ENCODE measurements around the gene ABHD14A. TPM values are rescaled to one million over a fixed set of nuclear protein-coding genes. Genes with fewer than 3 reads are reported as not detected.
A peak's percentile ranks its signal among the peaks of the same experiment; 100 is the strongest.

Gene ABHD14A
- polyA plus RNA-seq, 2 of the 4 experiments (the other 2 are of a cell fraction): 6.3 to 9.5 TPM

DNA sequence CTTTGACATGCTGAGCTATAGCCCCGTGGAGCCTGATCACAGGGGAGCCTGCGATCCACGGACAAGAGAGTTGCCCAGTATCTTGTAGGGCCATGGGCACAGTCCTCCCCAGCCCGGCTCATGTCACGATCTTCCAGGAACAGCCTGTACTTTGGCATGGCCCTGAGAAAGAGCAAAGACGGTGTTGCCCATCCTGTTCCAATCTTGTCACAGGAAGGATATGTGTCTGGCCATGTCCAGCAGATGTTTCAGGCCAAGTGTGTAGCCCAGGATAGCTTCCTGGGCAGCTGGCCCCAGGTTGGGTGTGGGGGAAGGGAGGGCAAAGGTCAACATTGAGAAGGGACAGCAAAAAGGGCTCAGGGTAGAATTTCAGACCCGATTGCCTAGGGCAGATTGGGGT, 37.8 kb downstream of the ABHD14A start:
- Histone ChIP-seq H3K4me2 (no peak overlapping the region), H3K4me1 (no peaks in the 10 kb centered on the region), H3K27ac (no peak overlapping the region), H3K4me3 (no peak overlapping the region), H3K9me3 (no peaks in the 10 kb centered on the region)
- DNase-seq (ENCODE audit: low read depth in 1 of 2, low spot score in 1 of 2) (no peak), FAIRE-seq (no peak), ATAC-seq (no peak)
- WGBS (ENCODE audit: missing lambda C conversion rate): 72% methylated on average over 5 of the region's 7 CpGs
- CTCF ChIA-PET: interaction anchor here (0.8 to 10.8 kb wide), 7 partner anchors 9 to 218 kb away, joined by 3 to 96 read pairs (median 5); no protein-coding TSS in a partner anchor
- TF ChIP-seq, protein P1, sequence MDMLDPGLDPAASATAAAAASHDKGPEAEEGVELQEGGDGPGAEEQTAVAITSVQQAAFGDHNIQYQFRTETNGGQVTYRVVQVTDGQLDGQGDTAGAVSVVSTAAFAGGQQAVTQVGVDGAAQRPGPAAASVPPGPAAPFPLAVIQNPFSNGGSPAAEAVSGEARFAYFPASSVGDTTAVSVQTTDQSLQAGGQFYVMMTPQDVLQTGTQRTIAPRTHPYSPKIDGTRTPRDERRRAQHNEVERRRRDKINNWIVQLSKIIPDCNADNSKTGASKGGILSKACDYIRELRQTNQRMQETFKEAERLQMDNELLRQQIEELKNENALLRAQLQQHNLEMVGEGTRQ (IDR thresholded peaks at IDR 0.05): no peak
- TF ChIP-seq HES2 (IDR thresholded peaks at IDR 0.05): no peak
- no peak for TF ChIP-seq KDM5A (IDR thresholded peaks at IDR 0.05)
- TF ChIP-seq BHLHE40 (IDR thresholded peaks at IDR 0.05; ENCODE audit: low read depth, low read length): no peak
- POLR2A ChIA-PET: interaction anchor here (0.6 kb wide), 1 partner anchor 497 kb away, joined by 5 read pairs; no protein-coding TSS in a partner anchor

GRCh38 chr3:52013802-52014598, 39.1 kb downstream of the ABHD14A start:
- TF ChIP-seq HES2 (IDR thresholded peaks at IDR 0.05): no peak
- no peak for TF ChIP-seq PHF8 (IDR thresholded peaks at IDR 0.05; ENCODE audit: borderline replicate concordance, low read depth)
- no peak for TF ChIP-seq TP53 (CRISPR knock-in tag; IDR thresholded peaks at IDR 0.05)
- no peak for TF ChIP-seq POLR2A (IDR thresholded peaks at IDR 0.05; ENCODE audit: low read length)
- TF ChIP-seq ZFP36 (IDR thresholded peaks at IDR 0.05; ENCODE audit: borderline replicate concordance, partially characterized antibody): no peak
- FAIRE-seq: no peak
- Histone ChIP-seq H3K9me3 (no peaks in the 10 kb centered on the region), H3K4me1 (no peaks in the 10 kb centered on the region), H3K27ac (no peak overlapping the region), H3K4me2 (no peak overlapping the region), H3K4me3 (no peak overlapping the region)
- WGBS (ENCODE audit: missing lambda C conversion rate): 51% methylated on average over 4 of the region's 6 CpGs
- ATAC-seq: peak; percentile 54 to 75; a peak in 4 of 6 replicates
- POLR2A ChIA-PET: no interaction called here
- no peak for DNase-seq (ENCODE audit: low read depth in 1 of 2, low spot score in 1 of 2)
- CTCF ChIA-PET: interaction anchor here (0.7 to 10.8 kb wide), 8 partner anchors 11 to 130 kb away, joined by 3 to 96 read pairs (median 5); partner anchors contain the start of gene ABHD14B

- FAIRE-seq (no peak), DNase-seq (ENCODE audit: low read depth in 1 of 2, low spot score in 1 of 2) (no peak), ATAC-seq (peak; percentile 30 to 78; a peak in 4 of 6 replicates)
- H3K27ac ChIP-seq: no peak overlapping the region
- no peaks in the 10 kb centered on the region for H3K9me3 ChIP-seq
- H3K4me3 ChIP-seq: no peak overlapping the region
- CTCF ChIA-PET: interaction anchor here (1.0 to 10.8 kb wide), 6 partner anchors 11 to 124 kb away, joined by 3 to 96 read pairs (median 5); partner anchors contain the start of gene ABHD14B
- H3K4me2 ChIP-seq: no peak overlapping the region
- POLR2A ChIA-PET: no interaction called here
- TF ChIP-seq, protein P2, sequence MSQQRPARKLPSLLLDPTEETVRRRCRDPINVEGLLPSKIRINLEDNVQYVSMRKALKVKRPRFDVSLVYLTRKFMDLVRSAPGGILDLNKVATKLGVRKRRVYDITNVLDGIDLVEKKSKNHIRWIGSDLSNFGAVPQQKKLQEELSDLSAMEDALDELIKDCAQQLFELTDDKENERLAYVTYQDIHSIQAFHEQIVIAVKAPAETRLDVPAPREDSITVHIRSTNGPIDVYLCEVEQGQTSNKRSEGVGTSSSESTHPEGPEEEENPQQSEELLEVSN (IDR thresholded peaks at IDR 0.05; ENCODE audit: borderline replicate concordance, low read depth): no peak
- no peak for TF ChIP-seq ZFP36 (IDR thresholded peaks at IDR 0.05; ENCODE audit: borderline replicate concordance, partially characterized antibody)
- peak in 1 of 2 experiments; percentile 20; a peak in 1 of 5 replicates for TF ChIP-seq RAD21 (conservative IDR thresholded peaks at IDR 0.05 in 1 of 2, IDR thresholded peaks at IDR 0.05 in 1 of 2)
- no peaks in the 10 kb centered on the region for H3K4me1 ChIP-seq
- 68% methylated on average over 5 of the region's 8 CpGs for WGBS (ENCODE audit: missing lambda C conversion rate)
Measured at GRCh38 chr3:52014613-52015012, 39.7 kb downstream of the ABHD14A start.

DNA sequence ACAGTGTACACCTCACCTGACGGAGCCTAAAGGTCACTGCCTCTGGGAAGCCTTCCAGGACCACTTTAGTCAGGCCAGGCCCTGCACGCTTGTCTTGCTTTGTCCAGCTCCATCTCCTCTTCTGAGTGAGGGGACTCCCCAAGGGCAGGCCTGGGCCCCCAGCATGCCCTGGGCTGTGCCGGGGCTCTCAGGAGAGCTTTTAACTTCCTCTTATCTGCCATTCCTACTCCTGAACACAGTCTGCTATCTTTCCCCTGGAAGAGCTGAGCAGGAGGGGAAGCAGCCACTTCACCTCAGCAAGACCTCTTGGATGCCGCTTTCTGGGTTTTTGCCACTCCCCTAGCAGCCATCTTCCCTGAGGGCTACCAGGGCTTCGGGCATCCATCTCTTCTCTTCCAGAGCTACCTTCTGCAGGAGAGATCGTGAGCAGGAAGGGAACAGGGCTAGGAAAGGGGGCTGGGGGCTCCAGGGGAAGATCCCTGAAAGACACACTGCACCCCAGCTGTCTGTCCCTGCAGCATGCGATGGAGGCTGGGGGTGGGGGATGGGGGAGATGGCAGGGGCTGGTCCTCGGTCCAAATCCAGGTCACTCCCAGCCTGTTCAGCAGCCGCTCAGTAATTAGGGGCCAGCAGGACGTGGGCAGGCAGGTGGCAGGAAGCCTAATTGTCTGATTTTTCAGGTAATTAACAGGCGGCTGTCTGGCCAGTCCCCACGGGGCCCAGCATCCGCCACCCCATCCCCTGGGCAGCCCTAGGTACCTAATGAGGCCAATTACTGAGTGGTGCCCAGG, 40.8 kb downstream of the ABHD14A start:
- Histone ChIP-seq H3K4me3 (no peak overlapping the region), H3K4me1 (no peaks in the 10 kb centered on the region), H3K27ac (no peak overlapping the region), H3K9me3 (no peaks in the 10 kb centered on the region), H3K4me2 (no peak overlapping the region)
- no peak for TF ChIP-seq CHD2 (IDR thresholded peaks at IDR 0.05; ENCODE audit: low read length, partially characterized antibody)
- TF ChIP-seq KDM5A (IDR thresholded peaks at IDR 0.05): no peak
- TF ChIP-seq ZNF302 (CRISPR knock-in tag; IDR thresholded peaks at IDR 0.05): no peak
- CTCF ChIA-PET: interaction anchor here (0.6 to 10.8 kb wide), 6 partner anchors 12 to 1924 kb away, joined by 3 to 96 read pairs (median 6); partner anchors contain the start of gene ABHD14B
- 81% methylated on average over 10 of the region's 13 CpGs for WGBS (ENCODE audit: missing lambda C conversion rate)
- DNase-seq (ENCODE audit: low read depth in 1 of 2, low spot score in 1 of 2) (no peak), ATAC-seq (no peak), FAIRE-seq (no peak)
- POLR2A ChIA-PET: no interaction called here
